Measurements from ENCODE around the gene SESTD1.
"Not testable (repeated sequence)": the region's sequence is repeated elsewhere in the genome, so short reads cannot be mapped to it uniquely, and the experiment has no call there.

DNA sequence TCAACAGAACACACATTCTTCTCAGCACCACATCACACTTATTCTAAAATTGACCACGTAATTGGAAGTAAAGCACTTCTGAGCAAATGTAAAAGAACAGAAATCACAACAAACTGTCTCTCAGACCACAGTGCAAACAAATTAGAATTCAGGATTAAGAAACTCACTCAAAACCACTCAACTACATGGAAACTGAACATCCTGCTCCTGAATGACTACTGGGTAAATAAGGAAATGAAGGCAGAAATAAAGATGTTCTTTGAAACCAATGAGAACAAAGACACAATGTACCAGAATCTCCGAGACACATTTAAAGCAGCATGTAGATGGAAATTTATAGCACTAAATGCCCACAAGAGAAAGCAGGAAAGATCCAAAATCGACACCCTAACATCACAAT lies 50.0 kb downstream of the SESTD1 start:
- TF ChIP-seq, protein P1, sequence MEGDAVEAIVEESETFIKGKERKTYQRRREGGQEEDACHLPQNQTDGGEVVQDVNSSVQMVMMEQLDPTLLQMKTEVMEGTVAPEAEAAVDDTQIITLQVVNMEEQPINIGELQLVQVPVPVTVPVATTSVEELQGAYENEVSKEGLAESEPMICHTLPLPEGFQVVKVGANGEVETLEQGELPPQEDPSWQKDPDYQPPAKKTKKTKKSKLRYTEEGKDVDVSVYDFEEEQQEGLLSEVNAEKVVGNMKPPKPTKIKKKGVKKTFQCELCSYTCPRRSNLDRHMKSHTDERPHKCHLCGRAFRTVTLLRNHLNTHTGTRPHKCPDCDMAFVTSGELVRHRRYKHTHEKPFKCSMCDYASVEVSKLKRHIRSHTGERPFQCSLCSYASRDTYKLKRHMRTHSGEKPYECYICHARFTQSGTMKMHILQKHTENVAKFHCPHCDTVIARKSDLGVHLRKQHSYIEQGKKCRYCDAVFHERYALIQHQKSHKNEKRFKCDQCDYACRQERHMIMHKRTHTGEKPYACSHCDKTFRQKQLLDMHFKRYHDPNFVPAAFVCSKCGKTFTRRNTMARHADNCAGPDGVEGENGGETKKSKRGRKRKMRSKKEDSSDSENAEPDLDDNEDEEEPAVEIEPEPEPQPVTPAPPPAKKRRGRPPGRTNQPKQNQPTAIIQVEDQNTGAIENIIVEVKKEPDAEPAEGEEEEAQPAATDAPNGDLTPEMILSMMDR (IDR thresholded peaks at IDR 0.05; ENCODE audit: low read length): not testable (repeated sequence)
- TF ChIP-seq EZH2 (IDR thresholded peaks at IDR 0.05; ENCODE audit: borderline replicate concordance, low read length): not testable (repeated sequence)

All from OCI-LY1 (cell line).